Measurements from ENCODE around the gene TAS2R43.
"Not testable (repeated sequence)": the region's sequence is repeated elsewhere in the genome, so short reads cannot be mapped to it uniquely, and the experiment has no call there.

TAS2R43 gene

GRCh38 chr12:11059041-11059440 lies 33.1 kb downstream of the TAS2R43 start:
- H3K4me3 ChIP-seq (ENCODE audit: low read depth, low read length) = no peak overlapping the region

GRCh38 chr12:11055306-11055705 lies 36.8 kb downstream of the TAS2R43 start:
- no peak for TF ChIP-seq CTCF (IDR thresholded peaks at IDR 0.05; ENCODE audit: low read depth, low read length)
- H3K4me3 ChIP-seq (ENCODE audit: low read depth, low read length) = no peak overlapping the region

More at GRCh38 chr12:11059041-11059440, 33.1 kb downstream of the TAS2R43 start:
- no peak for TF ChIP-seq CTCF (IDR thresholded peaks at IDR 0.05; ENCODE audit: low read depth, low read length)

GRCh38 chr12:11049806-11050531 lies 42.1 kb downstream of the TAS2R43 start:
- H3K4me3 ChIP-seq (ENCODE audit: low read depth, low read length) = not testable (repeated sequence)

- not testable (repeated sequence) for H3K4me3 ChIP-seq (ENCODE audit: low read depth, low read length)
Measured at GRCh38 chr12:11041366-11041765, 50.7 kb downstream of the TAS2R43 start.

Data from WI38 (cell line).